ENCODE data around the gene LPP.

The LPP gene

DNA sequence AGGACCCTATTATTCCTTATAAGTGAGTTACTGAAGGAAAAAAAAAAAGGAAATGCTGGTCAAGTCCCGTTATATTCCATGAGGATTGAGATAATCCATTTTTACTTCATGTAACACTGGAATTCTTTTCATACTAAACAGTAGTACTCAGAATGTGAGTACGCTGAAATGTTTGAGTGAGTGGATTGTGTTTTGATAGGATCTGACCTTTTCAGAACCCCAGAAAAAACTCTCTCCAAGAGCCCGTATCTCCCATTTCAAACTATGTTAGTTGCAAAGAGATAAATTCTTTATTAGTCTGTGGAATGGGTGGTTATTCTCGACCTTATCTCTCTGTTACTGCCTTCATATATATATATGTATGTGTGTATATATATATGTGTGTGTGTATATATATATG lies 2.5 kb upstream of the LPP start:
- TF ChIP-seq ZFX (IDR thresholded peaks at IDR 0.05; ENCODE audit: borderline replicate concordance) (no peak), CTCF (IDR thresholded peaks at IDR 0.05) (no peak)
- H3K27ac ChIP-seq, result no peak overlapping the region

DNA sequence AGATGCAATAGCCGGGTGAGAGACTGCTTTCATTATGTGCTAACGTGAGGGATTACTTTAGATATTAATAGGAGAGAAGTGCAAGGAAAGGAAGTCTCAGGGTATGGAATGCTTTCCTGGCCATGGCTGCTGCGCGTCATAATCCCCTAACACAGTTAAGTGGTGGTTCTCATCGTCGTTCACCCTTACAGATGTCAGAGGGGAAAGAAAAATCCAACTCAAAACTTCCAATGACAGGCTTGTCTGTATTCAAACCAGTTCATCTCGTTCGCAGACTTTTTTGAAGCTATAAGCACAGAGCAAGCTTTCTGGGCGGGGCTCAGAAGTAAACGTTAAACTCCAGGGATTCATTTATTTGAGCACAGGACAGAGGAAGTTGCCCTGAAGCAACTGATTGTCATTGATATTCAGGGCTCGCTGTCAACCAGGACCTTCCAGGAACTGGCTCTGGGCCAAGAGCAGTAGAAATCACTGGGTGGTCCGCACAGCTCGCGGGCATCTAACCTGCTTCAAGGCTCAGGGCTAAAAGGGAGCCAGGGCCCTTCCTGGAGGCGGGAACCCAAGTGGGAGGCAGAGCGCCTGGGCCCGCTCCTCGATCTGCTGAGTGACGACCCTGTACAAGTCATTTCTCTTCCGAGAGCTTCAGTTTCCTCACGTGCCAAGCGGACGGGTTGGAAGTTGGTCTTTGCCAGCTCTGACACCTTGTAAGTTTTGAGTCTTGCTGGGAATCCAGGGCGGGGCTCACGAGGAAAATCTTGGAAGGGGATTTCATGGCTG lies 1.1 kb upstream of the LPP start:
- no peak for TF ChIP-seq CTCF (IDR thresholded peaks at IDR 0.05)
- no peak for TF ChIP-seq ZFX (IDR thresholded peaks at IDR 0.05; ENCODE audit: borderline replicate concordance)
- peak overlapping the region; percentile 82 for H3K27ac ChIP-seq

- H3K27ac ChIP-seq, result peak overlapping the region; percentile 82
- TF ChIP-seq CTCF (IDR thresholded peaks at IDR 0.05) (no peak), ZFX (IDR thresholded peaks at IDR 0.05; ENCODE audit: borderline replicate concordance) (no peak)
These were observed 432 bp upstream of the LPP start for GRCh38 chr3:188153437-188154013.

DNA sequence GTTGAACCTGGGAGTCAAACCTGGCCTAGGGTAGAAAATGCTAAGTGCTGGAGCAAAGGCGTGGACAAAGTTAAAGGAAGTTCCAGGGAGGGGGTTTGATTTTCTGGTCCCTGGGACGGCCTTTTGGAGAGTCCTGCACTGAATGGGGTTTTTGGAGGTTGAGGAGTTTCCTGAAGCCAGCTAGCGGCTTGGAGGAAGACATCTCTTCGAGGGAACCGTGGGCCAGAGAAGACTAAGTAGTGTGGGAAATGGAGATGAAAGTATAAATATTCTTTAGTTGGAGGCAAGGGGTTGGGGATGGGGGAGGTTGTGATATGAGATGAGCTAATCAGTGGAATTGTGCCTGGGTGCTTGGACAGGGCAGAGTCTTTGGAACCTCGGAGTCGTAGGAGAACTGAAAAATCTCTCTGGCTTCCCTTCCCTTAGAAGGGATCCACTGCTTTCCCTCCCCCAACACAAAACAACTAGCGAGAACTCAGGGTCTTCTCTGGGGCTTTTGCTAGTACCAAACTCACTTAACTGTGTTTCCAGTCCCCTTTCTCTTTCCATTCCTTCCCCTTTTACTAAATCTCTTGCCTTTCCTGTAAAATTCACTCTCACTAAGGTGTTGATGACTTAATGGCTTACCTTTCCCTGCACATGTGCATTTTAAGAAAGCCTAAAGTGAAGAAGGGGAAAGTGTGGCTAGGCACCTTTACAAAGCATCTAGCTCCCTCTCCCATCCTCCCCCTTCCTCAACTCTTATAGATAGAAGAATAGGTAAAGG lies 1.0 kb downstream of the LPP start:
- no peak for TF ChIP-seq CTCF (IDR thresholded peaks at IDR 0.05)
- TF ChIP-seq ZFX (IDR thresholded peaks at IDR 0.05; ENCODE audit: borderline replicate concordance), result no peak
- peak overlapping the region; percentile 82 for H3K27ac ChIP-seq

GRCh38 chr3:188156056-188156455 lies 2.1 kb downstream of the LPP start:
- H3K27ac ChIP-seq, result no peak overlapping the region
- TF ChIP-seq ZFX (IDR thresholded peaks at IDR 0.05; ENCODE audit: borderline replicate concordance), result no peak
- TF ChIP-seq CTCF (IDR thresholded peaks at IDR 0.05), result no peak

- TF ChIP-seq CTCF (IDR thresholded peaks at IDR 0.05) (no peak), ZFX (IDR thresholded peaks at IDR 0.05; ENCODE audit: borderline replicate concordance) (no peak)
These were observed 3.5 kb downstream of the LPP start for GRCh38 chr3:188157407-188157806.

DNA sequence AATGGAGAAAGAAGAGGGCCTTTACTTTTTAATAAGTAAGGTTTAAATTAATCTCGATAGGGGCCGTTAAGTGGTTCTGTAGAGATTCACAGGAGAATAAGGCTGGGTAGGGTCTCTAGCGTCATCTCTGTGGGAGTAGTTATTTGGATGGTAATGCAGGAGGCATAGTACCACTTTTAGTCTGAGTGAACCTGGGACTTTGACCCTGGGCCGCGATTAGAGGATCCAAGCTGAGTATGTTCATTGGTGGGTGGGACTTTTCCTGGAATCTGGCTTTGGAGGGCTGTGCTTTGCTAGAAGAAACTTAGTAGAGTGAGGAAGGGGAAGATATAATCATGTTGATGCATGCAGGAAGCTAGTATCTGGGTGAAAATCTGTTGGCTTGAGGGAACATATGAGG lies 4.0 kb downstream of the LPP start:
- no peak for TF ChIP-seq CTCF (IDR thresholded peaks at IDR 0.05)
- no peak for TF ChIP-seq ZFX (IDR thresholded peaks at IDR 0.05; ENCODE audit: borderline replicate concordance)

More at GRCh38 chr3:188157407-188157806, 3.5 kb downstream of the LPP start:
- no peak overlapping the region for H3K27ac ChIP-seq

More for the DNA sequence above, 4.0 kb downstream of the LPP start:
- no peak overlapping the region for H3K27ac ChIP-seq

All from 22Rv1 (cell line).